Stimulated activated CD8-positive, alpha-beta memory T cell treated with anti-CD3 and anti-CD28 coated beads, Interleukin-4, amount 100 ng/mL, for 4 hours (primary cell): ENCODE results near the gene TRAF3.

Experiments used
- DNase-seq, 2 donors: peaks; one replicate each; pipeline ENCODE4 v3.0.0-alpha.2; 2020; ENCODE audit warnings: low read depth in 2 of 2, low spot score in 1 of 2

The TRAF3 gene

DNA sequence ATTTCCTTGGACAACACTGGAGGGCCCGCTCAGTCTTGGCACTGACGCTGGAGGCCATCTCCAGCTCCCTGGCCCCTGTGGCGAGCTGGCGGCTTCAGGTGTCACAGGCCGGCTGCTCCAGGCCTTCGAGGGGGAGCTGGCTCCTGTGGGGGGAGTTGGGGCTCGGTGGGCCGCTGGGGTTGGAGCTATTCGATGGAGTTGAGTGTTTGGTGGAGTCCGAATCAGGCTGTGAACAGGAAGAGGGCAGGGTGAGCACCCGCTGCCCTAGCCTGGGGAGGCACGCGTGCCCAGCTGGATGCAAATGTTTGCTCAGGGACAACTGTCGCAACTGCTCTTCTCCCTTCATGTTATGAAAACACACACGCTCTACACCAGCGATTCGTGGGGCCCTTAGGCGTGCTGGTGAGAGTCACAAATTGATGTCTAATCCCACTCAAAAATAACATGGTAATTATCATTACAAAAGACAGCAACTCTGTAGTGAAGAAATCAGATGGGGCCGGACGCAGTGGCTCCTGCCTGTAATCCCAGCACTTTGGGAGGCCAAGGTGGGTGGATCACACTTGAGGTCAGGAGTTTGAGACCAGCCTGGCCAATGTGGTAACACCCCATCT, 156.5 kb downstream of the TRAF3 start:
- DNase-seq = no peak

DNA sequence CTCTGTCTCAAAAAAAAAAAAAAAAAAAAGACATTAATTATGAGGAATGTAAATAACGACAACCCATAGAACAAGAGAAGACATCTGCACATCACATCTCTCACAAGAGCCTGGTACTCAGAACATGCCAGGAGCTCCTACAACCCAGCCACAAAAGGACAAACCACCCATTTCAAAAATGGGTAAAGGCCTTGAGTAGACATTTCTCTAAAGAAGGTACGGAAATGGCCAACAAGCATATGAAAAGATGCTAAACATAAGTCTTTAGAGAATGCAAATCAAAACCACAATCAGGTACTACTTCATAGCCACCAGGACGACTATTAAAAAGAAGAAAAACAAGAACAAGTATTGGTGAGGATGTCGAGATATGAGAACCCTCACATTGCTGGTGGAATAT, 158.5 kb downstream of the TRAF3 start:
- DNase-seq = no peak

DNA sequence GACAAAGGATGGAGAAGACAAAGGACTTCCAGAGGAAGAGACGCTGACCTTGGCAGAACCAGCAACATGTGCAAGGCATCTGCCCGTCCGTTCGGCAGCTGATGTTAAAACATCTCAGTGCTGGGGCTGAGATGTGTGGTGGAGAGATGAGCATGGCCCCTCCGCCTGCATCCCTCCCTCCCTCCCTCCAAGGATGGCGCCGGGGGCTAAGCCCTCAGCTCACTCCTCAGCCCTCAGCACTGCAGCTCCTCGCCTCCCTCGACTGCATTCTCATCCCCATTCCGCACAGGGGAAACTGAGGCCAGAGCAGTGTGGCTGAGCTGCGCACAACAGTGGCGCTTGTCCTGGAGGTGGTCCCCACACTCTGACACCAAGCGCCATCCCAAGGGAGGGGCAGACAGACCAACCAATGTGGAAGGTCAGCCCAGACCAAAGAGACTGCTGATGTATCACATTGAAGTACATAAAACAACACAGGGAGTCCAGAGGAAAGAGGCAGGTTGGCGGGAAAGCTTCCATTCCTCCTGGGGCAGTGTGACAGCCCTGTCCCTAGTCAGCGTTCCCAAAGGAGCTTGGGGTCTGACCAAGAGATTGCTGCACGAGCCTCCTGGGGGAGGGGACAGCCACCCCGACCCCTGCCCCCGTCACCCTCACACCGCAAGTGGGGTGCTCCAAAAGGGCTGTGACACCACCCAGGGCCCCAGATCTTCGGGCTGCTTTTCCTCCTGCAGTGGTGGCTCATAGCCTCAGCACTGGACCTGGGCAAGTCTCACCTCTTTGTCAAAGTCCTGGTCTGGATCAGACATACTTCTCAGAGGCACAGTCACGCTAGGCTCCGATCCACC, 160.3 kb downstream of the TRAF3 start:
- no peak for DNase-seq

DNA sequence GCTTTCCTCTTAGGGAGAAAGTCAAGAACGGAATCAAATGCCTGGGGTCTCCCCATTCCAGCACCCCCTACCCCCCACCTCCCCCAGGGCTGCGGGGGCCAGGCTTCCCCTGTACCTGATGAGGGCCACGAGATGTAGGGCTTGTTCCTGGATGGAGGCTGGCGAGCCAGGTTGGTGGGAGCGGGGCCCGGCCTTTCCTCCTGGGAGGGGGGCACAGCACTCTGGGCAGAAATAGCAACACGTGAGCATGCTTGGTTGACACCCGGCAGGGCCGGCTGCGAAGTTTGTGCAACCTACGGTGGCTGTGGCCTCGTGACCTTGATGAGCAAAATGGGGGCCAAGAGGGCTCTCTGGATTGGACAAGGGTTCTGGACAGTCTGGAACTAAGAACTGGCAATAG, 160.9 kb downstream of the TRAF3 start:
- DNase-seq = no peak

DNA sequence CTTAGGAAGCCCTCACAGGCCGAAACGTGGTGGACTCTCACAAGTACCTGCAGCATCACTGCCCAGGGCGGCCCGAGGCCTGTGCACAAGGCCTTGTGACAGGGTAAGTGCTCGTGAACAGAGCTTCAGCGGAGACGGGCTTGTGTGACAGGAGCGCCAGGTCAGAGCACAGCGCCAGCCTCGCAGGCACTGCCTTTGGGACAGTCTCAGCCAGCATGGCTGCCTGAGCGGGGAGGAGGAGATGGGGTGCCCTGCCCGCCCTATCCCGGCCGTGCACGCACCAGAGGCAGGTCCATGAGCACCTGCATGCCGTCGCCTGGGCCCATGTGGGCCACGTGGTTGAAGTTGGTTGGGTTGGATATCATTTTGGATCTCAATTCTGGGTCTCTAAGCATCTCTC, 162.1 kb downstream of the TRAF3 start:
- DNase-seq = no peak

DNA sequence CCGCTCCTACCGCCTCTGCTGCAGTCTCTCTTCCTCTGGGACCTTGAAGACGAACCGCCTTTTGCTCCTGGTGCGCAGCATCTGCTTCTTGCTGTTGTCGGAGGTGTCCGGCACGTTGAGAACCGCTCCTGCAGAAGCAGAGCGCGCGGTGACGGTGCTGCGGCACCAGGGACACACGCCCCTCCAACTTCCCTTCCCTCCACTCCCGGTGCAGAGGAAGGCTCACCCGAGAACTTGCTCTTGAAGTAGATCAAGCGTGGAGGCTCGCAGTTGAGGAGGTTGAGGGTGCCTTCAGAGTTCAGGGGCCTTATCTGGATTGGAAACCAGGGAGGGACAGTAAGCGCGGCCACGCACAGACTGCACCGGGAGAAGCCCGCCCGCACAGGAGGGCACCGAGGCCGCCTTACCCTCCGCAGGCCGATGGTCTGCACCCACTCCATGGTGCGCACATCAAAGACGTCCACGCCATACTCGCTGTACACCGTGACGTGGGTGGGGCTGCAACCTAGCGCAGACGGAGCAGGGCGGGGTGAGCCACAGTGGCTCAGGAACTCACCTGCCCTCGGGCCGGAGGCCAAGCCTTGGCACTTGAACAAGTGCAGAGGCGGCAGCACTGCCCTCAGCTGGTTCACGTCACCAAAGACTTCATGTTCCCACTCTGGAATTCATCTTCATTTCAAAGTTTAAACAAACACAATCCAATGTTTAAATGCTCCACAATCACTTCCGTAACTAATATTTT, 162.7 kb downstream of the TRAF3 start:
- no peak for DNase-seq

DNA sequence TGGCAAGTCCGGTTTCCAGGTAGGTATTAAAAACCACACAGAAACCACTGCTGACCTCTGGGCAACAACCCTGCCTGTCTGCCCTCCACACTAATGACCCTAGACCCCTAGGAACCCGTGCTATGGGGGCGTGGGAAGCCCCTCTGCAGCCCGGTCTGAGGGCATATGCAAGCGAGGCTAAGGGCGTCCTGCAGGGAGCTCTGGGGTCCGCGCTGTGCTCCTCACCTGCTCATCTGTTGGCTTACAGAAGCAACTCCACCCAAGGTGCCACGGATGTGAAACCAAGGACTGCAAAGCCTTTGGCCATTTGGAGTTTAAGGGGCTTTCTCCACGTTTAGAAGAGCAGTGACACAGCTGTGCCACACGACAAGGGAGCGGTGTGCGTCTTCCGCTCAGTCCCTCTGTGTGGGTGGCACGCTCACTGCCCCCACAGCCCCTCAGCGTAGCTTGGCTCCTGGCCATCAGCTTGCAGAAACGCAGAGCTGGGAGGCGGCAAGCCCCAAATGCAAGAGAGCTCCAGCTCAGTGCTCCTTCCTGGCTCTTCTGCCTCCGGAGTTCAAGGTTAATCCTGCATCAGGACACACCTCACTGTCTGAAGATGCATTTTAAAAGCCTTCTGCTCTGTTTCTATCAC, 163.6 kb downstream of the TRAF3 start:
- DNase-seq = no peak

DNA sequence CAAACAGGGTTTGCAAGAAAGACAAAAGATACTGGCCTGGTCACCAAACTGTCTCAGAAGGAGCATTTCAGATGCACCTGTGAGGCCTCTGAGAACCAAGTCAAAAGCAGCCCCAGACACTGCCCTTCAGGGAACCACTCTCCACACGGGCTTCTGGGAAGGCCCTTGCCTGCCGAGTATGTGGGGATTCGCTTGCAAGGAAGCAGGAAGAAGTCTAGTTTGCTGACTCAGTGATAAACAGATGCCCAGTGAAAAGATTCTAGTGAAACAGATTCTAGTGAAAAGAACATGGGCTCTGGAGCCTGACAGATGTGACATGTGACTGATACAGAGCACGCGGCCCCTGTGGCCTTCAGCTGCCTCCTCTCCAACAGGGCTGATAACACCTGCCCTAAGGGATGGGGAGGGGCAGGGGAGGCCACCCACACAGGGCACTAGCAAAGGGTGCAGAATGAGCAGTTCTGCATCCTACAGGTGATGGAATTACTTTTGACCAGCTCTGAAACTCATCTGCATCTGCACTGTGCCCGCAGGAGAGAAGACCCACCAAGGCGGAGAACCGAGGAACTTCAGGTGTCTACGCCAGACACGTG, 164.3 kb downstream of the TRAF3 start:
- no peak for DNase-seq

DNA sequence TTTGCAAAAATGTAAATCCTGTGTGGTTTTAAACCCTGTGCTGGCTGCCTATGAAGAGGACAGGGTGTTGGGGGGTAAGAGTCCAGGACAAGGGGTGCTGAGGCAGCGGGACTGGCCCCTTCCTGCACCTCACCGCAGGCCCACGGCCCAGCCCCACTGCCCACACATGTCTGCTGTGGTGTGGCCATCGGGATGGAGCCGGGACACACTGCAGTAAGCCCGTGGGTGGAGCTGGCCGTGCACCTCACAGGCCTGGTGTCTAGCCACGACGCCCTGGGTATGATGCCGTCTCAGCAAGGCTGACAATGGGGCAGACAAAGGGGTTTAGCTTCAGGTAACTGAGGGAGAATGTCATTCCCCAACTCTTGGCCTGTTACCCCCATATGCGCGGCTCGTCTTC, 164.8 kb downstream of the TRAF3 start:
- no peak for DNase-seq

DNA sequence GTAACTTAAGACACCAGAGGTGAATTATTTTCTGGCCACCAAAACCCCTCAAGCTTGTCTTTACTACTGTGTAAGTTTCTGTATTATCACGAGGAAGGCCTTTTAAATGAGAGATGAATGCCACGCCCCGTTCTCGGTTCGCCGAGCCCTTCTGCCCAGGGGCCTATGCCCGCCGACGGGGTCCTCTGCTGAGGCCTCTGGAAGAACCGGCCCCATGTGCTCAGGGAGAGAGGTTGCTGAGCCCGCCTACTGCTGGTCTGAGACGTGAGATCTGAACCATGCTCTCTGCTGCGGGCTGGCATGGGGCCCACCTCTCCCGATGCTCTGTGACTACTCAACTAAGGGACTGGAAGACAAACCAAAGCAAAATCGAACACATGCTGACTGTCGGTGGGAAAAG, 166.2 kb downstream of the TRAF3 start:
- DNase-seq = no peak

DNA sequence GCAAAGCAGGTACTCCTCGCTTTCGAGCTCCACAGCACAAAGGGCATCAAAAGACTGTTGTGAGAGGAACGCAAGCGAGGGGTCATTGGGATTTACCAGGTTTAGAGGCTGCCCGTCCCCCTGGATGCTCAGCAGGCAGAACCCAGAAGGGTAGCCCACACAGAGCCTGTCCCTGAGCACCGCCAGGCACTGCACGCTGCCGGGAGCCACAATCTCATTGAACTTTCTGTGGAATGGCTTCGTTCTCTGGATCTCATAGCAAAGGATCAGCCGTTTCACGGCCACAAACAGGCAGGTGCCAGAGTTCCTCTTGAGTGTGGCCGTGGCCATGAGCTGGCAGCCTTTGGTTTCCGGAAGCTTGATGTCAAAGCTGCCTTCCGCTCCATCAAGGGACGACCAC, 166.7 kb downstream of the TRAF3 start:
- DNase-seq = no peak

DNA sequence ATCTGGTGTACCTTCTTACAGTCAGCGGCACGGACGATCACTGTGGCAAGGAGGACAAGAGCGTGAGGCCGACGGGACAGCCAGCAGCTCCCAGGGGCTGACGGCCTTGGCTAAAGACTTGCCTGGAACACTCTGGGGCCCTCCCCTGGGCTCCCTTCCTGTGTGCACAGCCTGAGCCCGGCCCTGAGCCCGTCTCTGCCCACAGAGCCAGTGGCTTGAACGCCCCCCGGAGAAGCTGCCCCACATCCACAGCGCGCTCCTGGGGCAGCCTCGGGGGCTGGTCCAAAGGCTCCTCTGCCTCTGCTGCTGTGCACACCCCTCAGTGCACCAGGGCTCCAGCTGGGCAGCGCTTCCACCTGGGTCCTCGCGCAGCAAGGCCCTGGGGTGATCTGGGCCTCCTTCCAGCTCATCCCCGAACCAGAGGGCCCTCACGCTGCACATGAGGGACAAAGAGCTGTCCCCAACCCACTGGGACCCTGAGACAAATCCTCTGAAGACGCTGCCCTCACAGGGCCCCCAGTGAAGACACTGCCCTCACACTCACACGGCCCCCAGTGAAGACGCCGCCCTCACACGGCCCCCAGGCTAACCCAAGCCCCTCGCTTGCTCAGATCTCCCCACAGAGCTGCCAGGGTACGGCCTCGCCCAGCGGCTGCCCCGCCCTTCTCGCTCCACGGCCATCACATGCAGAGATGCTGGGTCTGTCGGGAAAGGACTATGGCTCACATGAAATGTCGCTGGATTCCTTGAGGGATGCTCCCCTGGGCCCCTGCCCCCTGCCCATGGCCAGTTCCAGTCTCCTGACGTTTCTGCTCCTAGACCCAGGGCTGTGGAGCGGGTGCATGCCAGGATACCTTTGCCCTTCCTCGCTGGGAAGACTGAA, 167.4 kb downstream of the TRAF3 start:
- DNase-seq = no peak

DNA sequence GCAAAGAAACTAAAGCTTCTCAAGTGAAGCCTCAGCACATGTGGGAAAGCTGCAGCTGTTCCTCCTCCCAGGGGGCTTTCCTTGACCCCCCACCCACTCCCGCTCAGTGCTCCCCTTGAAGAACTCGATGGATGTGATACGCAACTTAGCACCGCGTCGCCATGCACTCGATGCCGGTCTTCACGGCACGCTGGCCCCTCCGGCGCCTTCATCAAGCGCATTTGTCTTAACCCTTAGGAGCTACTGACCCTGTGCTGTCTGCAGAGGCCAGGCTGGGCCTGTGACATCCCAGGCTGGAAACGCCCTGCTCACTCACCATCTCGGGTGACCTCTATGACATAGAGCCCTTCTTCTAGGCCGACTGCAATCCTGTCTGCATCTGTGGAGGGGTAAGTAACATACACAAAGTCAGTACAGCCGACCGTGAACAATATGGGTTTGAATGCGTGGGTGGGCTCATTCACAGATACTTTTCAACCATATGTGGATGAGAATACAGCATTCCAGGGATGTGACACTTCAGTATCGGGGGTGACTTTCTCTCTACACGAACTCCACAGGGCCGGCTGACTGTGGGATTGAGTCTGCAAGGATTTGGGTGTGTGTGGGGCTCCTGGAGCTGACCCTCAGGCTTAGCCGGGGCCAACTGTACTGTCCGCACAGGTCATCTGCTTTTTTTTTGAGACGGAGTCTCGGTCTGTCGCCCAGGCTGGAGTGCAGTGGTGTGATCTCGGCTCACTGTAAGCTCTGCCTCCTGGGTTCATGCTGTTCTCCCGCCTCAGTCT, 168.3 kb downstream of the TRAF3 start:
- DNase-seq = no peak

DNA sequence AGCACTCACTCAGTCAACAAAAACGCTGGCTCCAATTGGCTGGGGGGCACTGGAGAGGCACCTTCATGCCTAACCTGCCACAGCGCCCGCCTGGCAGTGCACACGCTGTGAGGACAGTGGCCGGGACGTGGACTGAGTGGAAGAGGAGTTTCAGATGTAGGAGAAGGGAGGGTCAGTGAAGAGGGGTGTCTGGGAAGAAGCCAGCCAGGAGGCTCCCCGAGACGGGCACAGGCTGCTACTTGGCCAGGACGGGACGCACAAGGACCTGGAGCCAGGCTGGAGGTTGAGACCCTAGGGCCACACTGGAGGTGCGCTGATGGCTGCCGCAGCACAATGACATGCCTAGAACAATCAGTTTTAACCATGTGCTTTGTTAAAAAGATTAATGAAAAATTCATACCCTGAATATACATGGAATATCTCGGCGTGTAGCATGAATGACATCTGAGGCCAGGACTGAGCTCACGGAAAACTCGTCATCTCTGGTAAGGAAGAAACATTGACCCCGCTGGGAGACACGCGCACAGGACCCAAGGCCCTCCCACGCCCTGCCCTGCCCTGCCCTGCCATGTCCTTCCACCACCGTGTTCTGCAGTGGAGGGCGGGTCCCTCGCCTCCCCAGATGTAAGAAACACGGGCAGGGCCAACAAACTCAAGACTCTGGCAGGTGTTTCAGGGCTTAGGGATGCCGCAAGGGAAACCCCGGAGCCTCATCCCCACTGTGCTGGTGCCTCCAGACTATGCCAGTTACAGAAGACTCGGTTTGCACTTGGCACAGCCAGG, 170.3 kb downstream of the TRAF3 start:
- no peak for DNase-seq

DNA sequence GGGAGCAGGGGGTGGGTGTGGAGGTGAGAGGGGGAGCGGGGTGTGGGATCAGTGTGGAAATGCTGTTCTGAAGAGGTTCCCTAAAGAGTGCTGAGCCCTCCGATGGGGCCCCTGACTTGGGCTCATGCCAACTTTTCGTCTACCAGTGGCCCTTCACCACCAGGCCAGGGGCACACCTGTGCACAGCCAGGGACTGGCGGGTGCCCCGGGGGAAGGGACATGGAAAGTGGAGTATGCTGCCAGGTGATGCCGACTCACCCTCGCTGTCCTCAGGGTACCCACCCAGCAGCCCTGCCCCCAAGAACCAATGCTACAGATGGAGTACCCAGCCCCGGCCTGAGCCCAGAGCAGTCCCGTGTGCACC, 171.4 kb downstream of the TRAF3 start:
- DNase-seq = no peak

DNA sequence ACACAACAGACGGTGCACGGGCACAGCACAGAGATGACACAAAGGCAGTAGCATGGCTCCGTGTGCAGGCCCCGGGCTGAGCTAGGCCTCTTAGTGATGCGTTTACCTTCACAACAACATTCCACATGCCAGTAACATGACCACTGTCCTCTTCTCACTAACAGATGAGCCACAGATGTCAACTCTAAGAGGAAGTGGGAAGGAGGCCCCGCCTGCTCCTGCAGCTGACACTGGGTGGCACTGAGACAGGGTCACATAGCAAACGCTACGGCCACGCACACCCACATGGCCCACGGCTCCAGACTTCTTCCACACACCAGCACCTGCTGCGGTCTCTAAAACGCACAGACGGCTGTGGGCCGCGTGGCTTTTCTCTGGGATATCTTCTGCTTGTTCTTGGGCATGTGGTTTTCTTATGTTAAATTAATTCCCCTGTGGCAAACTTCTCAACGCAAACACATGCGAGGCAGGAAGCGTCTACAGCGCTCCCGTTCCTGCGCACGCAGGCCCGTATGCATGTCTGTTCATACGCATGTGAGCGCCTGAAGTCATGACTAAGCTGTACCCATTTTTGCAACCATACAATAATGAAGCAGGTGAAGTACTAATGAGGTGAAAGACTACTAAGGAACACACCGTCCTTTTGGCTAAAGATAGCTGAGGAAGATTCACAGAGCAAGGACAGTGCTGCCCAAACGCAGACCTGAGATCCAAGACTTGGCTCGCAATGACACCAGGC, 172.0 kb downstream of the TRAF3 start:
- no peak for DNase-seq

DNA sequence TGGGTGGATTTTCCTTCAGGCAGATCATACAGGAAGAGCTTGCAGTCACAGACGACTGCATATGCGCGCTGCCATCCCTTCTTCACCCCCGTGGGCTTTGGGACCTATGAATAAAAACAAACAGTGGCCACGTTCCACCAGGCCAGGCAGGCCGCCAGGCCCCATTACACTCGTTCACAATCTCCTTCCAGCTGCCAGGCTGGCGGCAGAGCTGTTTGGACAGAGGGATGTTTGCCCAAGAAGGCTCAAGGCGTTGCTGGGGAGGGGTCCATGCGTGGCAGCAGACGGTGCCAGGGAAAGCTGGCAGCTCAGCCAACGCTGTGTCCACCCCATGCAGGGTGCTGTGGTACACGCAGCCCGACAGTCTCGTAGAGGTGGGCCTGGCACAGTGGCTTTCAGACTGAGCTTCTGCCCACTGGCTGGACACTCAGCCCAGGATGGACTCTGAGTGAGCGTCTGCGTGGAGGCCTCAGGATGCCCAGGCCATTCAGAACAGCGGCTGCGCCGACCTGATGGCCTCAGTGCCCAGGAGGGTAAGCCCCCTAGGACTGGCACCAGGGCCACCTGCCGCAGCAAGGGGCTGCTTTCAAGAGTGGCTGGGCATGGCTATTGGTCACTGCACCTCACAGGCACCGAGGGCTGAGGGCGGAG, 172.7 kb downstream of the TRAF3 start:
- no peak for DNase-seq

DNA sequence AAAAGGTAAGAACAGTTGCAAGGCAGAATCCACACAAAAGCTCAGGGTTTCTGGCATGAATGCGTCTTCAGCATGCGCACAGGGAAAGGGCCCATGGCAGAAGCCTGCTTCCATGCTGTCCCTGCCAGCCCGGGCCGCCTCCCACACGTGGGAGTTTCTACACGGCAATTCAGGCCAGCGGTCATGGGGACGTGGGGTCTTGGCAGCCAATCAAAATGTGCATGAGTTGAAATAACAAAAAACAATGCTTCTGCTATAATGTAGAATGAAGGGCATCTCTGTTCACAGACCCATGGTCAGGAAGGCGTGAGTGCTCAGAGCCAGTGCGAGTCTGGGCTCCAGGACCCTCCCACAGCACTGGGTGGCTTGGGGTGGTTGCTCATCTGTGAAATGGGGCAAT, 173.8 kb downstream of the TRAF3 start:
- DNase-seq = no peak
